GM23248 (cell line): ENCODE data around the gene OMP. TPM values are rescaled to one million over a fixed set of nuclear protein-coding genes. Genes with fewer than 3 reads are reported as not detected.

ENCODE experiments used
- DNase-seq: peaks from one replicate; pipeline ENCODE4 v3.0.0-alpha.2; 2015
- H2AFZ ChIP-seq: fragments of 200-600 bp; sonication (generic); 2 replicates; pipeline ENCODE4 v1.6.1; 2016; ENCODE audit warnings: antibody characterized with exemption
- H3F3A ChIP-seq: fragments of 200-600 bp; sonication (generic); 2 replicates; pipeline ENCODE4 v1.6.1; 2016; ENCODE audit warnings: mild to moderate bottlenecking, antibody characterized with exemption, mixed run types; ENCODE audit not compliant: insufficient read depth
- H3K27ac ChIP-seq: fragments of 200-600 bp; sonication (generic); 2 replicates; pipeline ENCODE4 v1.5.1; 2016; ENCODE audit warnings: mild to moderate bottlenecking
- H3K27me3 ChIP-seq: fragments of 200-600 bp; sonication (generic); replicated peaks from 2 replicates; pipeline ENCODE4 v1.6.1; 2016; ENCODE audit warnings: mild to moderate bottlenecking; ENCODE audit not compliant: insufficient read depth
- H3K36me3 ChIP-seq: fragments of 200-600 bp; sonication (generic); 2 replicates; pipeline ENCODE4 v1.6.1; 2016; ENCODE audit warnings: low read depth, mild to moderate bottlenecking
- H3K4me1 ChIP-seq: fragments of 200-600 bp; sonication (generic); 2 replicates; pipeline ENCODE4 v1.6.1; 2016; ENCODE audit warnings: mild to moderate bottlenecking; ENCODE audit not compliant: insufficient read depth
- H3K4me2 ChIP-seq: fragments of 200-600 bp; sonication (generic); one replicate; pipeline ENCODE4 v1.6.1; 2016; ENCODE audit warnings: mild to moderate bottlenecking; ENCODE audit not compliant: unreplicated experiment
- H3K4me3 ChIP-seq: fragments of 200-600 bp; sonication (generic); 2 replicates; pipeline ENCODE4 v1.5.1; 2016; ENCODE audit warnings: mild to moderate bottlenecking
- H3K79me2 ChIP-seq: fragments of 200-600 bp; sonication (generic); 2 replicates; pipeline ENCODE4 v1.6.1; 2016; ENCODE audit warnings: mild to moderate bottlenecking; ENCODE audit not compliant: insufficient read depth
- H3K9ac ChIP-seq: fragments of 200-600 bp; sonication (generic); 2 replicates; pipeline ENCODE4 v1.6.1; 2016; ENCODE audit warnings: mild to moderate bottlenecking
- H3K9me2 ChIP-seq: fragments of 200-600 bp; sonication (generic); 2 replicates; pipeline ENCODE4 v1.6.1; 2016; ENCODE audit warnings: mixed run types, mild to moderate bottlenecking, moderate library complexity; ENCODE audit not compliant: insufficient read depth
- H3K9me3 ChIP-seq: fragments of 200-600 bp; sonication (generic); one replicate; pipeline ENCODE4 v1.6.1; 2017; ENCODE audit warnings: low read depth
- H4K20me1 ChIP-seq: fragments of 200-600 bp; sonication (generic); 2 replicates; pipeline ENCODE4 v1.6.0; 2016; ENCODE audit not compliant: insufficient read depth
- EZH2 ChIP-seq: fragments of 200-600 bp; sonication (generic); IDR thresholded peaks from 2 replicates; pipeline ENCODE4 v1.6.1; 2018; ENCODE audit warnings: antibody characterized with exemption, mild to moderate bottlenecking; ENCODE audit not compliant: insufficient read depth, poor library complexity, severe bottlenecking
- EZH2phosphoT487 ChIP-seq: fragments of 200-600 bp; sonication (generic); IDR thresholded peaks from 2 replicates; pipeline ENCODE4 v1.6.1; 2018; ENCODE audit warnings: antibody characterized with exemption, moderate library complexity, mild to moderate bottlenecking, low read depth; ENCODE audit not compliant: insufficient read depth
- WGBS, 2 experiments: methylation state at CpG; one replicate each; pipeline ENCODE4 v1.1.6; 2015 to 2017; ENCODE audit warnings: low lambda C conversion rate in 2 of 2, low coverage in 1 of 2; ENCODE audit errors: missing lambda C conversion rate in 2 of 2; 5-methylcytosine and 5-hydroxymethylcytosine counted together
- in situ Hi-C: fragments of 300-500 bp; cut with MboI; formaldehyde crosslinking; loops from 2 replicates; pipeline ENCODE4 v1.15.0; 2020
- polyA plus RNA-seq: library from polyadenylated mRNA; unstranded; fragments of >200 nt; fragmentation: Nextera tagmentation; extraction: Ambion mirVana; gene quantifications from 2 replicates; pipeline ENCODE4 v1.2.1, GENCODE V29; 2016
- total RNA-seq: library from RNA; depleted of rRNA; stranded (reverse); fragments of >200 nt; shearing (Covaris generic); gene quantifications from 2 replicates; pipeline ENCODE4 v1.2.3, GENCODE V29; 2014

The OMP gene
- total and polyA plus RNA-seq, 2 experiments from 2014 or later = not detected

GRCh38 chr11:77106321-77106720, 3.7 kb downstream of the OMP start:
- Histone ChIP-seq H3K36me3 (no peaks in the 10 kb centered on the region), H3K27ac (no peak overlapping the region), H3K9me2 (no peaks in the 10 kb centered on the region), H3K9ac (no peak overlapping the region), H3K27me3 (no peaks in the 10 kb centered on the region), H3F3A (peaks cover 17% of the 10 kb centered on the region), H3K4me2 (no peak overlapping the region), H3K4me3 (no peak overlapping the region), H3K79me2 (no peaks in the 10 kb centered on the region), H2AFZ (no peak overlapping the region), H3K9me3 (no peaks in the 10 kb centered on the region), H4K20me1 (no peaks in the 10 kb centered on the region), H3K4me1 (peaks cover 37% of the 10 kb centered on the region)
- in situ Hi-C loops = no loop called here
- 86 to 91% methylated on average over 7 of the region's 7 CpGs for WGBS, 2 experiments
- DNase-seq = peak; percentile 42
- no peak for TF ChIP-seq EZH2phosphoT487

- no peak overlapping the region for H3K4me2 ChIP-seq
- TF ChIP-seq EZH2phosphoT487 (no peak), EZH2 (no peak)
- H3F3A ChIP-seq = peaks cover 17% of the 10 kb centered on the region
- no peaks in the 10 kb centered on the region for H3K36me3 ChIP-seq
- H3K27me3 ChIP-seq = no peaks in the 10 kb centered on the region
- no peaks in the 10 kb centered on the region for H3K9me3 ChIP-seq
- no peak overlapping the region for H3K4me3 ChIP-seq
- no peaks in the 10 kb centered on the region for H3K9me2 ChIP-seq
- no peaks in the 10 kb centered on the region for H3K79me2 ChIP-seq
- H3K27ac ChIP-seq = no peak overlapping the region
- WGBS, 2 experiments = 95 to 99% methylated on average over 12 to 13 of the region's 13 CpGs
- H4K20me1 ChIP-seq = no peaks in the 10 kb centered on the region
- H3K9ac ChIP-seq = no peak overlapping the region
- H2AFZ ChIP-seq = no peak overlapping the region
- DNase-seq = no peak
- in situ Hi-C loops = no loop called here
- peaks cover 41% of the 10 kb centered on the region for H3K4me1 ChIP-seq
These were observed 4.1 kb downstream of the OMP start for GRCh38 chr11:77106759-77107158.

- DNase-seq = peak; percentile 94
- Histone ChIP-seq H4K20me1 (no peaks in the 10 kb centered on the region), H3K79me2 (no peaks in the 10 kb centered on the region), H3F3A (peaks cover 17% of the 10 kb centered on the region), H3K27me3 (no peaks in the 10 kb centered on the region), H3K4me1 (peaks cover 41% of the 10 kb centered on the region), H3K4me3 (no peak overlapping the region), H3K36me3 (no peaks in the 10 kb centered on the region), H3K9me2 (no peaks in the 10 kb centered on the region), H3K27ac (peak overlapping the region; percentile 27; the same call in 1 of the 2 replicates), H2AFZ (no peak overlapping the region), H3K9me3 (no peaks in the 10 kb centered on the region), H3K4me2 (peak overlapping the region; percentile 18), H3K9ac (peak overlapping the region; percentile 42; the same call in 1 of the 2 replicates)
- TF ChIP-seq EZH2phosphoT487 = no peak
- TF ChIP-seq EZH2 = no peak
- WGBS, 2 experiments = 11 to 12% methylated on average over 3 of the region's 3 CpGs
- in situ Hi-C loops = no loop called here
These were observed 5.3 kb downstream of the OMP start for GRCh38 chr11:77107950-77108349.

GRCh38 chr11:77108436-77108835, 5.8 kb downstream of the OMP start:
- no peaks in the 10 kb centered on the region for H3K36me3 ChIP-seq
- no peak overlapping the region for H2AFZ ChIP-seq
- no peak overlapping the region for H3K27ac ChIP-seq
- no peaks in the 10 kb centered on the region for H3K27me3 ChIP-seq
- 94% methylated on average over 9 of the region's 9 CpGs for WGBS, 2 experiments
- no peak overlapping the region for H3K9ac ChIP-seq
- no peak overlapping the region for H3K4me3 ChIP-seq
- in situ Hi-C loops = no loop called here
- H3K9me2 ChIP-seq = no peaks in the 10 kb centered on the region
- H3K9me3 ChIP-seq = no peaks in the 10 kb centered on the region
- peak overlapping the region; percentile 65 for H3K4me2 ChIP-seq
- H3F3A ChIP-seq = peaks cover 17% of the 10 kb centered on the region
- peaks cover 41% of the 10 kb centered on the region for H3K4me1 ChIP-seq
- TF ChIP-seq EZH2 = no peak
- no peak for TF ChIP-seq EZH2phosphoT487
- no peaks in the 10 kb centered on the region for H3K79me2 ChIP-seq
- H4K20me1 ChIP-seq = no peaks in the 10 kb centered on the region
- DNase-seq = no peak
